GM21447 (cell line): Measurements from ENCODE around the gene TMEM87B.

ENCODE experiments used
- ATAC-seq: cut with Tn5 transposase; IDR thresholded peaks from one replicate; pipeline ENCODE4 v1.9.1; 2021; ENCODE audit not compliant: unreplicated experiment

The TMEM87B gene

DNA sequence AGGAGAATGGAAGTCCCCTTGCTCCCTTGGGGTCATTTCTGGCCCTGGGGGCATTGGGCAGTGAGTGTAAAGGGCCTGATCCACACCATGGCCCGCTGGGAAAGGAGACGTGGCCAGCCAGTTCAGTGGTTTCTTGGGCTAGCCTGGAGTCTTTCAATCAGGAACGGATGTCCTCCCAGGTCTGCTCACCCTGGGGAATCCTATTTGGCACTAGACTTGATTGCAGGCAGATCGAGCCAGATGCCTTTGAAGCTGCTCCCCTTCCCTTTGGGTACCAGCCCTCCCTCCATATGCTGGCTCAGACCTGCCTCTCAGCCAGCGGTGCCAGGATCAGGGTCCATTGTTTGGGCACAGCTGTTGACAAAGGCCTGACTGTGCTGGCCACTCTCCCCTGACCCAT, 94.1 kb downstream of the TMEM87B start:
- no peak for ATAC-seq

GRCh38 chr2:112149866-112150435, 94.9 kb downstream of the TMEM87B start:
- ATAC-seq, result no peak

DNA sequence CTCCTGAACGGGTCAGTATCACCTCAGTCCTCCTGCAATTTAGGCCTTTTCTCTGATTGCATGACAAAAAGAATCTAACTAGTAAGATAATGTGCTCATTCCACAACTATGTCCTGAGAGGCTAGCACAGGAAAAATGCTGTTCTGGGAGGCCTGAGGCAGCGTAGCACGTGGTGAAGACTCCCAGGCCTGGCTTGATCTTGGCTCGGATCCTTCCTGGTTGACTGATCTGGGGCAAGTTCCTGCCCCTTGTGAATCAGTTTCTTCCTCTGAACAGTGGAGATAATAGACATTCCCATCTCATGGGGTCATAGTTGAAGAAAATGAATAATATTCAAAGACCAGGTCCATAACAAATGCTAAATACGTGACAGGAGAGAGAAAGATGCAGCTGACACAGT, 95.4 kb downstream of the TMEM87B start:
- ATAC-seq, result no peak

DNA sequence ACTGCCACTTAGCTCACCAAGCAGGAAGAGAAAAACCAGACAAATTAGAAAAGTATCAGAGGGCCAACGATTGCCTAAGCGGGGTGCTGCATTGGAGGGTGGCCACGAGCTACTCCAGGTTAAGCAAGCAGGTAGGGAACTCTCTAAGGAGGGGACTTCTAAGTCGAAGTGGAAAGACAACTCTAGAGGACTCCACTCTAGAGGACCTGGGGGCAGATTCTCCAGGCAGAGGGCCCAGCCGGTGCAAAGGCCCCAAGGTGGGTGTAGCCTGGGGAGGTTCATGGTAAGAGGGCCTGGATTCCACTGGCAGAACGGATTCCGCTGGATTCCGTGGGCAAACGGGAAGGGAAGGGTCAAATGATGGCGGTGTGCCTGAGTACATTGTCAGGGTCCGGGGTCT, 95.8 kb downstream of the TMEM87B start:
- no peak for ATAC-seq

GRCh38 chr2:112151271-112151670, 96.2 kb downstream of the TMEM87B start:
- no peak for ATAC-seq

DNA sequence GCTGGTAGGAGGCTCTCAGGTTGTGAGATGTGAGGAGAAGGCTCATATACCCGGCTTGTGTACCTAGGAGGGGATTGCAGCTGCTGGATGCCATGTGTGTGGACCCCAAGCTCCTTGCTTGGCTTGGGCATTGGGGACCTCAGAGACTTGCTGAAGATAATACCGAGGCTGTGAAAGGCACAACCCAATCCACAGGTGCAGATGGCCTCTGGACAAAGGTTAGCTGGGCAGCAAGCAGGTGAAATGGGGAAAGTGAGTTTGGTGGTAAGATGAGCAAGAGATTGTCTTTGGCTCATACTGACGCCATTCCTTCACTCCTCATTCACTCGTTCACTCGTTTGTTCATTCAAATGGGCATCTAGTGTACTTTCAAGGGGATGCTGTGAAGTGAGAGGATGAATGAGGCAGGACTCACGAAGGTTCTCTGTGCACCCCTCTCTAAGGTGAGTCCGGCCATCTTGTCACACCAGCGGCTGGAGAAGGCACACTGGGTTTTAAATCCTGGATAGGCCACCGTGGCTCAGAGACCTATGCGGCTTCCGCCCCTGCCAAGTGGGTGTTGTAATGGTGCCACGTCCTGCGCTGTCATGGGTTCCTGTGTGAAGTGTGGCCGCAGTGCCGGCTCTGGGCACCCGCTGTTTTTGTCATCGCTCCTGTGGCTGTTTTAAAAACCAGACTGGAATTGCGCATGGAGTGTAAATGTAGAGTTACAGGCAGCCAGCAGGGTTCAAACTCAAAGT, 96.8 kb downstream of the TMEM87B start:
- ATAC-seq, result no peak

DNA sequence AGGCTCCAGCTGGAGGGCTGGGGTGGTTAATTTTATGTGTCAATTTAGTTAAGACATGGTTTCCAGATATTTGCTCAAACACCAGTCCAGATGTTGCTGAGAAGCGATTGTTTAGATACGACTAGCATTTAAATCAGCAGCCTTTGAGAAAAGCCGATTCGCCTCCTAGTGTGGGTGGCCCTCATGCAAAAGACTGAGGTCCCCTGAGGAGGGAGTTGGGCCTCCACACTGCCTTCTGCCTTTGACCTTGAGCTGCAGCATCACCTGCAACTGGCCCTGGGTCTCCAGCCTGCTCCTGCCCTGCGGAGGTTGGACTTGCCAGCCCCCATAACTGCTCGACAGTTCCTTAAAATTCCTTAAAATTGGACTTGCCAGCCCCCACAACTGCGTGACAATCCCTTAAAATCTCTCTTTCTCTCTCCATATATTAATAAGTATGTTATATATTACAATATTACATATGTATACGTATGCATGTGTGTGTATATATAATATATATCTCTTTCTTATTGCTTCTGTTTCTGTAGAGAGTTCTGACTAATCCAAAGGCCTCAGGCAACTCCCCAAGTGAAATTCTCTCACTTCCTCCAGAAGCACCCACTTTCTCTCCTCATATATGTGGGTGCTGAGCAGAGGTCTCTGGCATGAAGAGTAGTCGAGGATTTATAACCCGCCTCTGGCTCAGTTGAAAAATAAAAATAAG, 97.6 kb downstream of the TMEM87B start:
- no peak for ATAC-seq

- no peak for ATAC-seq
Measured at GRCh38 chr2:112153179-112153490, 98.1 kb downstream of the TMEM87B start.

- no peak for ATAC-seq
Measured at GRCh38 chr2:112153501-112153900, 98.4 kb downstream of the TMEM87B start.

GRCh38 chr2:112154246-112155117, 99.4 kb downstream of the TMEM87B start:
- ATAC-seq, result no peak

DNA sequence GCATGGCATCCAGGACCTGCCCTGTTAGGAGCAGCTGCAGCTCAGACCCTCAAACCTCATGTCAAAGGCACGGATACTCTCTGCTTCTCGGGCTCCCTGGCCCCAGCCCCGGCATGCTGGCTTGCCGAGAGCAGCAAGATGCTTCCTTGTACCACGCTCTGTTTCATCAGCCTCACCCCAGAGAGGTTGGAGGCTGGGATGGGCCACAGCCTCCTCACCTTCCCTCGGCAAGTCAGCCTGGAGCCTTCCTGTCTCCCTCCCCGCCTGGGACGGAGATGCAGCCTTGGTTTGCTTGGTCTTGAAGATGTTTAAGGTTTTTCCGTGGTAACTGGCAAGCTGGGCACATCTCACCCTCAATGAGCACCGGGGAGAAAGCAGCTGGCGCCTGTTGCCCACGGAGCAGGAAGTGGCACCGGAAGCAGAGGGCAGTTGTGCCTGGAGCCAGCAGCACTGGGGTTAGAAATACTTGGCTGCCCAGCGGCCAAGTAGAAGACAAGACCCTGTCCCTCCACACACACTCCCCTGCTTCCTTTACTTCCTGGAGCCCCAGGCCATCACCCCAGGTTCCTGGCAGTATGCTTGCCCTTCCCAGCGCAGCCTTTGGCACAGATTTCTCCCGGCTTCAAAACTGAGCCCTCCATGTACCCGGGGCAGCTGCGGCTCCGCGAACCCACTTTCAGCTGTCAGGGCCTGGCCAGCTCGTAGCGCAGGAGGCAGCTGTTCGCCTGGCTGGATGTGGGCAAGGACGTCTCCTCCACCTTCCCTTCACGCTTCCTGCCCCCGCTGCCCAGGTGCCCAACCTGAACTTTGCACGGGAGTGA, 100.5 kb downstream of the TMEM87B start:
- ATAC-seq, result no peak

DNA sequence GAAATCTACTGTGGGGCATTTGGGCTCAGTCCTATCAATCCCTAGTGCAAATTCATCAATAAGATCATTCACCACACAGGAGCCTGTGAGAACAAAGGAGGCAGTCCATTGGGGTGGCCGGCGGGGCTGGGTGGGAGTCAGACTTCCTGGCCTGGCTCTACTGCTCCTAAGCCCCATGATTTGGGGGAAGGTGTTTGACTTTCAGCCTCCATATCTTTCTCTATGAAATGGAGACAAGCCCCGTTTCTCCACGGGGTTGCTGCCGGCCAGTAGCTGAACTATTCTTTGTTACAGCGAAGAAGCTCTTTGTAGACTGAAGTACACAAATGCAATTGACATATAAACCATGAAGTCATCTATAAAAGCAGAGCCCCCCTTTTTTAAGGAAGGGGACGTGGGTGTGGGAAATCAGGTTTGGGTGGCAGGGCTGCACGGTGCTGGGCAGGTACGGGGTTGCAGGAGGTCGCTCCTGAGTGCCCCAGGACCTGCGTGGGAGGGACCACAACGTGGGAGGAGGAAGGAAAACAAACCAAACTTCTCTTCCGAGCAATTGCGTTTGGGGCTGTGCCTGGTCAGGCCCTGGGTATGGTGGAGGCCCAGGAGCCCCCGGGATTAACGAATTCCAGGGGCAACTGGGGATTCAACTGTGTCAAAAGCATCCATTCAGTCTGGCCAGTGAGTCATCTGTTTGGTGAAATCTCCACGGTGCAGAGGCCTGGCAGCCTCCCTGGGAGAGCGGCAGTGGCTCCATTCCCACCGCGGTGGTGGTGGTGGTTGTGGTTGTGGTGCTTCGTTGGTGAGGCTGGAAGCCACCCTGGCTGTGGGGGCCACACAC, 101.3 kb downstream of the TMEM87B start:
- no peak for ATAC-seq

GRCh38 chr2:112157472-112157871, 102.4 kb downstream of the TMEM87B start:
- no peak for ATAC-seq

DNA sequence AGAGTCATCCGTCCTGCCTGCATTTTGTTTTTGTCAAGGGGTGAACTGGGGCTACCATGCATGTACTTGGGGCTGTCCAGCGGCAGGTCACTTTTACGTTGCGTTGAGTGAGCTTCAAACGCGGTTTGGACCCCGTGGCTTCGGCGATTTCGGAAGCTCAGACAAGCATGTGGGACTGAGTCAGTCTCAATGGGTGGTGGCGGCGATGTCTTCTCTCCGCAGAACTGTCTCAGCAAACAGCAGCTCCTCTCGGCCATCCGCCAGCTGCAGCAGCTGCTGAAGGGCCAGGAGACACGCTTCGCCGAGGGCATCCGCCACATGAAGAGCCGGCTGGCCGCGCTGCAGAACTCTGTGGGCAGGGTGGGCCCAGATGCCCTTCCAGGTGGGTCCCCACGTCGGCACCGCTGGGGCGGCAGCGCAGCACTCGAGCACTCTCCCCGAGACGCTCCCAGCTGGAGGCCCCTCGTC, 104.4 kb downstream of the TMEM87B start:
- no peak for ATAC-seq

DNA sequence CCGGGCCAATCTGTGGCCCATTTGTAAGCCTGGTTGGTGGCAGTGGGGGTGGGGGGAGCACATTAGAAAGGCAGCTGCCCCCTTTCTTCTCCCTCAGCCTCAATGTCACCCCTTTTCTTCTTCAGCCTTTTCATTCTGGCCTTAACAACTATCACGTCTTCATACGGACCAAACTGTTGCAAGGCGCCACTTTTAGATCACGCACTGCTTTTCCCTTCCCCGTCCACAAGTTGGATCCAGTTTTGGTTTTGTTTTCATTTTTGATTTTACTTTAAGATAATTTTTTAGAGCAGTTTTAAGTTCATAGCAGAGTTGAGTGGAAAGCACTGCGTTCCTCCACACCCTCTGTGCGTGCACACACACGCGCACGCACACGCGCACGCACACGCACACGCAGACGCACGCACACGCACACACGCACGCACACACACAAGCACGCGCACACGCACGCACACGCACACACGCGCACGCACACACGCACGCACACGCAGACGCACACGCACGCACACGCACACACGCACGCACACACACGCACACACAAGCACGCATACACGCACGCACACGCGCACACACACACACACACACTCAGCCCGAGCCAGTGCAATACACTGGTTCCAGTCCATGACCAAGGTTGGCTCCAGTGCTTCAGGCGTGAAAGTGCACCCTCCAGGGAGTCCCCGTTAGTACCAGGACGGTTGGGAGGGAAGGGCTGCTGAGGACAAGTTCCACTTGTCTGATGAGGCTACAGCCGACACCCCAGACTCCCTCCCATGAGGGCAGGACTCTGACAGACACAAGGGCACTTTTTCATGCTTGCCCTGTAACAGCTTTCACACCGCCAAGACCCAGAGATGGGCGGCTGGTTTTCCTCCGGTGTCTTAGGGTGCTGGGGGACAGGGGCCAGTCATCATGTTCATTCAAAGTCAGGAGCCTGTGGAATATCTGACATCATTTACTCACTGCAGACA, 105.5 kb downstream of the TMEM87B start:
- no peak for ATAC-seq

- no peak for ATAC-seq
Measured at GRCh38 chr2:112161431-112162145, 106.5 kb downstream of the TMEM87B start.

DNA sequence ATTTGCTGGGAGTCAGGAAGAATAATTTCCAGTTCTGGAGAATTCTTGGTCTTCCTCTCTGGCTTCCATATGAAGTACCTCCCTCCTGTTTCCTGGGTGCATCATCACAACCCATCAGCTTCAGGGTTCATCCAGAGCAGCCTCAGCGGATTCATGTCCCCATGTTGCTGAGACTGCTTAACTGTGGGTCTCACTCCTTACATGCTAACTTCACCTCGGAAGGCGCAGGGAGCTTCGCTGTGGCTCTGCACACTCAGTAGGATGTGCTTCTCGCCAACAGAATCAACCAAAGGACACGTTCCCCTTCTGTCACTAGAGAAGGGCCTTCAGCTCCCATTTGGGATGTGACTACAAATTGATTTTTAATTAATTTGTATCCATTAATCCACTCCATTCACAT, 107.3 kb downstream of the TMEM87B start:
- ATAC-seq, result no peak

DNA sequence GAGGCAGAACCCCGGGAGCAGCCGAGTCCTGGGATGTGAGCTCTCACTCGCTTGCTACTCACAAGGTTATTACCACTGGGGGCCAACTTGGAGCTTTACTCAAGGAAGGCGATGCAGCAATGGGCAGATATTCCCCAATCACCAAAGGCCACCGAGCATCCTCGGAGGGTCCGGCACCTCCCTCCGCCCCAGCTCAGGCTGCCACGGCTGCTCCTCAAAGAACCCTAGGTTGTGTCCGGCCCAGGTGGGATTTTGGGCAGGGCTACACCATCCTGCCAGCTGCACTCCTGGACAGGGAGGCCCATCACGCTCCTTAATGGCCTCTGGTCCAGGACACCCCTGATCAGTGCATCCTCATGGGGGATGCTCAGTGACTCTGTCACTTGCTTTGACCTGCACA, 107.9 kb downstream of the TMEM87B start:
- ATAC-seq, result no peak
